ENCODE measurements around the gene MRGPRX4.
"Not testable (repeated sequence)": the region's sequence is repeated elsewhere in the genome, so short reads cannot be mapped to it uniquely, and the experiment has no call there.

- TF ChIP-seq CTCF (IDR thresholded peaks at IDR 0.05; ENCODE audit: insufficient read depth, low read depth, low read length); EZH2 (IDR thresholded peaks at IDR 0.05; ENCODE audit: insufficient read depth, low read length): not testable (repeated sequence)
Observed at GRCh38 chr11:18131115-18131514, 41.5 kb upstream of the MRGPRX4 start.

Measured in astrocyte (in vitro differentiated cells and primary cell).